ENCODE measurements around the gene RTF1.

RTF1 gene

DNA sequence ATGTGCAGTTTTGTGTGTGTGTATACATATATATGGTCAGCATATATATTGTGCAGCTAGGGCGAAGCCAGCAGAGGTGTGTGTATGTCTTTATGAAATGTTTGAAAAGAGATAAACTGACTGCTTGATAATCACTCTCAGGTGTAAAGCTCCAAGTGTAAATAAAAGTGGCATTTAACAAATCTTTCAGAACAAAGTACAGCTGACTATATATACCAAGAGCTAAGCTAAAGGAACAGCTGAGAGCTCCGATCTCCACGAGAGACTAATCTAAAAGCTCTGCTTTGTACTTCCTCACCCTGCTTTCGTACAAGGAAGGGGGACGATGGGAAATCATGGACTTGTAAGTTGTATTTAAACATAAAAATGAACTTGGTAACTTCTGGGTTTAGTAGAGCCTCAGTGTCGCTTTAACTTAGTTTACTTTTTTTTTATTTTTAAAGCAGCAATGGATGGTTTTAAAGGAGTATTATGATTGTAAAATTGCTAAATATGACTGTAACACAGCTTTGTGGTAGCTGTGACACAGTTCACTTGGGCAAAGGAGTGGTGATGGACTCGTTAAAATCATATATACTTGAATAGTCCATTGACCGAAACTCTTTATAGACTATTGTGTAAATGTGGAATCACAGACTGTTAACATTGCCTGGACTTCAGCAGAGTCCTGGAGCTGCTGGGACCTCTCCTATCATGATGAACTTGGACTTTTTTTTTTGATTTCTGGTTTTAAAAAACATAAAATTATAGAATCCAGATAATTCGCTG, 65.4 kb downstream of the RTF1 start:
- no peak overlapping the region for H3K27ac ChIP-seq
- TF ChIP-seq ZFX (IDR thresholded peaks at IDR 0.05; ENCODE audit: borderline replicate concordance): no peak
- TF ChIP-seq, protein P1, sequence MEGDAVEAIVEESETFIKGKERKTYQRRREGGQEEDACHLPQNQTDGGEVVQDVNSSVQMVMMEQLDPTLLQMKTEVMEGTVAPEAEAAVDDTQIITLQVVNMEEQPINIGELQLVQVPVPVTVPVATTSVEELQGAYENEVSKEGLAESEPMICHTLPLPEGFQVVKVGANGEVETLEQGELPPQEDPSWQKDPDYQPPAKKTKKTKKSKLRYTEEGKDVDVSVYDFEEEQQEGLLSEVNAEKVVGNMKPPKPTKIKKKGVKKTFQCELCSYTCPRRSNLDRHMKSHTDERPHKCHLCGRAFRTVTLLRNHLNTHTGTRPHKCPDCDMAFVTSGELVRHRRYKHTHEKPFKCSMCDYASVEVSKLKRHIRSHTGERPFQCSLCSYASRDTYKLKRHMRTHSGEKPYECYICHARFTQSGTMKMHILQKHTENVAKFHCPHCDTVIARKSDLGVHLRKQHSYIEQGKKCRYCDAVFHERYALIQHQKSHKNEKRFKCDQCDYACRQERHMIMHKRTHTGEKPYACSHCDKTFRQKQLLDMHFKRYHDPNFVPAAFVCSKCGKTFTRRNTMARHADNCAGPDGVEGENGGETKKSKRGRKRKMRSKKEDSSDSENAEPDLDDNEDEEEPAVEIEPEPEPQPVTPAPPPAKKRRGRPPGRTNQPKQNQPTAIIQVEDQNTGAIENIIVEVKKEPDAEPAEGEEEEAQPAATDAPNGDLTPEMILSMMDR (IDR thresholded peaks at IDR 0.05): no peak

DNA sequence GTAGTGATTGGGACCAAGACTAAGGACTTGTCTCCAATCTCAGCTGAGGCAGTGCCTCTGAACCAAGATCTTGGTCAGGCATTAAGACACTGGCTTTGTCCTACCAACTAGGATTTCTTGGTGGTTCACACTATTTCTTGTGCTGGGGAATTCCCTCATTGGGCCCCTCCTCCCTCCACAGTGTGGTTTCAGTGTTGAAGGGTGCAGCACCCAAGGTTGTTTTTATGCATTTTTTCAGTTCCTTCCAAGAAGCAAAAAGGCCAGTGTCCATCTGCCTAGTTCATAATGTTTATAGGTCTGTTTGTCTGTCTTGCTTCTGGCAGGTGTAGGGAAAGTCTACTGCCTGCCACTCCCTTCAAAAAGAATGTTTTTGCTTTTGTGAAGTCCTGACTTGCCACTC, 66.2 kb downstream of the RTF1 start:
- TF ChIP-seq ZFX (IDR thresholded peaks at IDR 0.05; ENCODE audit: borderline replicate concordance): no peak
- TF ChIP-seq, protein P1 (IDR thresholded peaks at IDR 0.05): no peak
- no peak overlapping the region for H3K27ac ChIP-seq

DNA sequence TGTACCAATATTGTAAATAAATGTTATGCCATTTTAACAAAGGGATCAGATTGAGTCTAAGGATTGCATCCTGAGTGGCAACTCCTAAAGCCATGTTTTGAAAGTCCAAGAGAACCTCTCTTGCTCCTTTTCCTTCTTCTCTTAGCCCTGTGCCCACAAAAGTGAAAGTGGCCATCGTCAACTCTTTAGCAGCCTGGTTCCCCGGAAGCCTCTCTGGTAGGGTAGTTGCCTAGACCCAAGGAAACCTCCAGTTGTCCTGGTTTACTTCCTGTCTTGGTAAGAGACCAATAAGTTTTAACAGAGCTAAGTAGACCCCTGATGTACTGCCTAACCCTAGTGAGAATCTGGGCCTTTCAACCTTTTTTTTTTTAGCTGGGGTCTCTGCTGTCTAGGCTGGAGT, 66.6 kb downstream of the RTF1 start:
- no peak for TF ChIP-seq ZFX (IDR thresholded peaks at IDR 0.05; ENCODE audit: borderline replicate concordance)
- TF ChIP-seq, protein P1 (IDR thresholded peaks at IDR 0.05): no peak
- H3K27ac ChIP-seq: no peak overlapping the region

DNA sequence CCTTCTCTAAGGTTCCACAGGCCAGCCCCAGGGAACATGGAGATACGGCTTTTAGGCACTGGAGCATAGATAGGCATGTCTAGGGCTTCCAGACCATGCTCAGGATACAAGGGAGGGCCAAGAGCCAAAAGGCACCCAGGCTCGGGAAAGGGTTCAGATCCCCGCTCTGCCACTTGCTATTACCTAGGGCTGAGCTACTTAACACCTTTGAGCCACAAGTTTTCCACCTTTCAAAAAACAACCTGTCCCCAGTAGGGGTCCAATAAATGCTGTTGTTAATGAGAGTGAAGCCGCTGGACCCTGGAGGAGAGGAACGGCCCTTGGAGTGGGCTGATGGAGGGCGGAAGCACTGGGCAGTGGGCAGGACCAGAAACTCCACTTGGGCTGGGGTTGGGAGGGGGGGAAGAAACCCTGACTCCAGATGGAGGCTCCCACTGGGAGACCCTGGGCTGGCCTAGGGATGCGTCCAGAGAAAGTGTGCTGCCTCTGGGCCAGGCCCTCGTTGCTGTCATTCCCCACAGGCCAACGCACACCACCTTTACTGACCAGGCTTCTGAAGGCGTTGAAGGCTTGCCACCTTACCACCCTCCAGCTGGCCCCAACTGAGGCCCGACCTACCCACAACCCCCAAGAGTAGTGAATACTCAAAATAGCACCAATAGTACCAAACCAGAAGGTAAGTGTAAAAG, 68.2 kb downstream of the RTF1 start:
- TF ChIP-seq ZFX (IDR thresholded peaks at IDR 0.05; ENCODE audit: borderline replicate concordance): no peak
- TF ChIP-seq, protein P1 (IDR thresholded peaks at IDR 0.05): no peak
- H3K27ac ChIP-seq: no peak overlapping the region

DNA sequence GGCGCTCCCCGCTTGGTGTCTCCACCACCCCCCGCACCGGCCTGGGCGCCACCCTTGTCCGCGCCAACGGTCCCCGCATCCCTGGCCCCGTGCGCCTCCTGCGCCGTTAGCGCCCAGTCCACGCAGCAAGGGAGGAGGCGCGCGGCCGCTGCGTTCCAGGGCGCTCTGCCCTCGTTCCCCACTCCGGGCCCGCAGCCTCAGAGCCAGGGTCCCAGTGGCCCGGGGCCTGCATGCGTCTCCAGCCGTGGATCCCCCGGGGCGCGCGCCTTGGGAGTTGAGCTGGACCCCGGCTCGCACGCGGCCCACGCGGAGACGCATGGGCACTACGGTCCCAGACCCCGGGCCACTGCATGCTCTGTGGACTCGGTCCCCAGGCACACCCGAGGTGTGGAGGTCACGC, 69.4 kb downstream of the RTF1 start:
- H3K27ac ChIP-seq: no peak overlapping the region
- TF ChIP-seq ZFX (IDR thresholded peaks at IDR 0.05; ENCODE audit: borderline replicate concordance): no peak
- TF ChIP-seq, protein P1 (IDR thresholded peaks at IDR 0.05): no peak

DNA sequence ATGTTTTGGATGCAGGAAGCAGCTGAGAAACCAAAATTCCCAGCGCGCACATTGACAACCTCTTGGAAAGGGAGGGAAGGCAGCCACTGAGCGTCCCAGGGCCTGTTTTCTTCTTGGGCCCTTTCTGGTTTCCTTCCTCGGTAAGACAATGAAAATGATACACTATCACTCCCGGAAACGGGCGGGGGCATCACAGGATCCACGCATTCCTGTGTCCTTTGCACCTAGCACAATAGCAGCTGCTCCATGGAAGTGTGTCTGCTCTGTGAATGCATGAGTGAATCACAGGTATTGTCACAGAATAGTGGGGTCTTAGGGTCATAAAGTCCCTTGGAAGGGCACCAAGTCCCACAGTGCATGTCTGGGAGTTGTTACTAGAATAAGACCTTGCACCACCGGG, 70.5 kb downstream of the RTF1 start:
- no peak overlapping the region for H3K27ac ChIP-seq
- TF ChIP-seq ZFX (IDR thresholded peaks at IDR 0.05; ENCODE audit: borderline replicate concordance): no peak
- TF ChIP-seq, protein P1 (IDR thresholded peaks at IDR 0.05): no peak

DNA sequence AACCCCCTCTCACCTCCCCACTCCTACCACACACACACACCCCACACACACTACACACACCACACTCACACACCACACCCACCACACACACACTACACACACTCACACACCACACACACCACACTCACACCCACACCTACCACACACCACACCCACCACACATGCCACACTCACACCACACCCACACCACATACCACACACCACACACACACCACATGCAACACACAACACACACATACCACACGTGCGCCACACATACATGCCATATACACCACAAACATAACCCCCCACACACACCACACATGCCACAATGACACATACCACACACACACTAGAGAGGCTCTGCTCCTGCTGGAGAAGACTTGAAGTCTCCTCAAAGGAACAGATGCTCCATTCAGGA, 70.9 kb downstream of the RTF1 start:
- no peak for TF ChIP-seq ZFX (IDR thresholded peaks at IDR 0.05; ENCODE audit: borderline replicate concordance)
- TF ChIP-seq, protein P1 (IDR thresholded peaks at IDR 0.05): no peak
- no peak overlapping the region for H3K27ac ChIP-seq

All from 22Rv1 (cell line).